NCI-H226 (cell line): Measurements from ENCODE around the gene SLFNL1.

Source experiments
- DNase-seq: peaks from one replicate; pipeline ENCODE4 v3.0.0-alpha.2; 2015

The SLFNL1 gene

GRCh38 chr1:41019353-41019745, 2.2 kb downstream of the SLFNL1 start:
- no peak for DNase-seq

GRCh38 chr1:41018018-41018410, 3.5 kb downstream of the SLFNL1 start:
- no peak for DNase-seq

DNA sequence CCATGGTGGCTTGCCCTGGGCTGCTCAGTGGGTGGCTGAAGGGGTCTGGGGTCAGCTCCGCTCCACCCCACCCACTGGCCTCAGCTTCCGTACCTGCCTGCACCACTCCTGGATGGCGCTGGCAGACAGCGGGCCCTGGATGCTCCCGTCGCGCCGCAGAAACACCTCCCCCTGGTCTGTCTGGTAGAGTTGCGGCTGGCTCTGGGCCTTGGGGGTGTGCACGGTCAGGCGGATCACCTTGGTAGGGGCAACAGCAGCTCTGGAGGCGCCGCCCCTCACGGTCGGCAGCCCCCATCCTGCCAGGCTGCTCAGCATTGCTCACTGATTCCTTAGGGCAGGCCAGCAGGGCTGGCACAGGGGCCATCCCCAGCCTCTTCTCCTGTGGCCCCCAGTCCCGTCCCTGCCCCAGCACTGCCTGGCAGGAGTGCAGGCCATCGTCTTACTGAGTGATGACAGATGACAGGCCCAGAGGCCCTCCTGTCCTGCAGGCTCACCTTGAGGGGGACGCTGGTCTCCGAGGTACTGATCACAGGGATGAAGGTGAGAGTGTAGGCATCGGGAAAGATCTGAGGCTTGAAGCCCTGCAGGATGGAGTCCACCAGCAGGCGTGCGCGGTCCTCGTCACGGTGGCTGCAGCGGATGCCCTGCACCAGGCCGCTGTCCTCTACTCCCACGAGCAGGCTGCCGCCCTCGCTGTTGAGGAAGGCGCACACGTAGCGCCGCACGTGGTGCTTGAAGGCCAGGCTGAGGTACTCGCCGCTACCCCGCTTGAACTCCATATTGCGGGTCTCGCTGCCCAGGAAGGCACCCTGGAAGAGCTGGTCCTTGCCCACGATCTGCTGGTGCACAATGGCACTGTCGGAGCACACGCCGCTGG, 4.1 kb downstream of the SLFNL1 start:
- no peak for DNase-seq

GRCh38 chr1:41015897-41016470, 5.5 kb downstream of the SLFNL1 start:
- DNase-seq: no peak

- no peak for DNase-seq
These were observed 6.1 kb downstream of the SLFNL1 start for GRCh38 chr1:41015281-41015896.

DNA sequence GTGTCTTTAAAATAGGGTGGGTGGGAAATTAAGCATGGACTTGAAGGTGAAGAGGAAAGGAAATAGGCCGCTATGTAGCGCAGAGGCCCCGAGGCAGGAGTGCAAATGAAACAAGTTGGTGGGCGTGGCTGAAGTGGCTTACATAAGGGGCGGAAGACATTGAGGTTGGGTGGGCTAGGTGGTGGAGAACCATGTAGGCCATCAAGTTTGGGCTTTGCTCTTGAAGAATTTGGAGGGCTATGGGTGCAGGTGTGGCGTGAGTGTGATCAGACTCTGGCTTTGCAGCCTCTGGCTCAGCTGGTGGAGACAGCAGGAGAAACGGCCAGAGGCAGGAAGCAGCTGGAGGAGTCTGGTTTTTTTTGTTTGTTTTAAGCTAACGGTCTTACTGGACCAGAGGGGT, 6.7 kb downstream of the SLFNL1 start:
- no peak for DNase-seq

- DNase-seq: no peak
These were observed 7.7 kb downstream of the SLFNL1 start for GRCh38 chr1:41013796-41014195.

- no peak for DNase-seq
These were observed 8.5 kb downstream of the SLFNL1 start for GRCh38 chr1:41013024-41013423.

GRCh38 chr1:41010345-41010744, 11.2 kb downstream of the SLFNL1 start:
- DNase-seq: no peak

- no peak for DNase-seq
These were observed 12.1 kb downstream of the SLFNL1 start for GRCh38 chr1:41009466-41009865.

GRCh38 chr1:41006942-41007865, 14.3 kb downstream of the SLFNL1 start:
- no peak for DNase-seq

DNA sequence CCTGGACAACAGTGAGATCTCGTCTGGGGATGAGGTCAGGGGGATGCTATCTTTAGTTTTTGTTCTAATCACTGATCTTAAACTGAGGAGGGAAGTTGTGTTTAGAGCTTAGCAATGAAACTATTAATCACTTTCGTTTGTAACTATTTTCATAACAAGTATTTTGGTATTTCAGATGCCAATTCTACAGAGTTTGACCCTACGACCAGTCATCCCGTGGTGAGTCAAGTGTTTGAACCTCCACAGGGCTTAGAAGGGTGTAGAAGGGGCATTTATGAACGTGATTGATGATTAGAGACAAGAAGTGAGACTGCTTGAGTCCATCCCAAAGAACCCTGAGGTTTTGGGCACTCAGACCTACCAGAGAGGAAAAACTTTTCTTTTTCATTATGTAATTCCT, 15.6 kb downstream of the SLFNL1 start:
- no peak for DNase-seq

- DNase-seq: peak; percentile 96
These were observed 17.8 kb downstream of the SLFNL1 start for GRCh38 chr1:41003640-41004220.

DNA sequence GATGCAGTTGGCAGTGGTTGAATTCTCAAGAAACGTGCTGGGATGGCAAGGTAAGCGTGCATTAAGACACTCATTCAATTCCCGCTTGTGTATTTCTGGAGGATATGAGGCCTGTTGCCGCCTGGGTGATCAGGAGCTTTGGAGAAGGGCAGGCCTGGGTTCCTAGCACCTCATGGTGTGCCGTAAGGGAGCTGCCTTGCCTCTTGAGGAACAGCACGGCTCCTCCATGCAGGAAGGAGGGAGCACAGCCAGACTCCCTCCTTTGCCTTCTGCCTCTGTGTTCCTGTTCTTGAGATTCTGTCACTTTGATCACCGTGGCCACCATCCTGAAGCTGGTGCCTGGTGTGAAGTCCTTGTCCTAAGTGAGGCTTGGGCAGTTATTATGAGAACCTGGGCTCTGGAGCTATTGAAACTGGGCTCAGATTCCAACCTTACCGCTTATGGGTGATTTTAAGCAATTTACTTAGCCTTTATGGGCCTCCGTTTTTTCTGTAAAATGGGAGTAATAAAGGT, 18.3 kb downstream of the SLFNL1 start:
- no peak for DNase-seq

DNA sequence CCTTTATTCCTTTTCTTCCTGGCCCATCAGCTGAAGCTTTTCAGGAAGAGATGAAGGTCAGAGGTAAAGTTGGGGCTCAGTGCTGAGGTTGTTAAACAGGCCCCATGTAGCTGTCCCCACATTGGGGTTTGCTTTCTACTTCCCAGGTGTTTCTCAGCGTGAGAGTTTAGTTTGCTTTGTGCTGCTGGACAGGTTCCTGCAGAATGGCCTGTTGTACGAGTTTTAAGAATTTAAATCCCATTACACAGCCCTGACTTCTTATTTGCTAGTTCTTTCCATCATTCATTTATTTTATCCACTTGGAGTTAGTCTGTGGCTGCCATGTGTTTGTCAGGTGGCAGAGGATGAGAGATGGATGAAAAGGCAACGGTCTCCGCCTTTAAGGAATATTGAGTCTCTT, 22.9 kb downstream of the SLFNL1 start:
- no peak for DNase-seq

DNA sequence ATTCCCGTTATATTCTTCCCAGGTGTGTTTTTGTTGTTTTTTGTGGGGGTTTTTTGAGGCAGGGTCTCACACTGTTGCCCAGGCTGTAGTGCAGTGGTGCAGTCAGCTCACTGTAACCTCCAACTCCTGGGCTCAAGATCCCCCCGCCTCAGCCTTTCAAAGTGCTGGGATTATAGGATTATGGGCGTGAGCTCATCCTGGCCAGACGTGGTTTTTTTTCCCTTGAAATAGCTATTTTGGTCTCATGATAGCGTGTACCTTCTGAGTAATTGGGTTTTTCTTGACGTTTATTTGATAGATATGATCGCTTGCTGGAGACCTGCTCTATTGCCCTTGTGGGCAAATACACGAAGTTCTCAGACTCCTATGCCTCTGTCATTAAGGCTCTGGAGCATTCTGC, 24.4 kb downstream of the SLFNL1 start:
- DNase-seq: no peak

GRCh38 chr1:40989066-40989465, 32.5 kb downstream of the SLFNL1 start:
- no peak for DNase-seq

DNA sequence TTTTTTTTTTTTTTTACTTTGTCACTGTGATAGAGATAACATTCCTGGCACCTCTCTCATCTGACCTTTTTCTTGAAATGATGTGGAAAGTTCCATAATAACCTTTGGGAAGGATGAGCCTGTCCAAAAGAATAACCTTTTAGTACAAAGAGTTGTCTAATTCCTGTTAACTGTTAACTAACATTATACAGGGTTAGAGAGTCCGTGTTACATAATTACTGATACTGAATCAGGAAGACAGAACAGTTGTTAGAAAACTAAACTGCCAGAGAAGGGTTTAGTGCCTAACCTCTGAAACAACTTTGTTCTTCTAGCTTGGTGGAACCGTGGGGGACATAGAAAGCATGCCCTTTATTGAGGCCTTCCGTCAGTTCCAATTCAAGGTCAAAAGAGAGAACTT, 33.2 kb downstream of the SLFNL1 start:
- no peak for DNase-seq

- no peak for DNase-seq
These were observed 33.9 kb downstream of the SLFNL1 start for GRCh38 chr1:40987439-40988276.

DNA sequence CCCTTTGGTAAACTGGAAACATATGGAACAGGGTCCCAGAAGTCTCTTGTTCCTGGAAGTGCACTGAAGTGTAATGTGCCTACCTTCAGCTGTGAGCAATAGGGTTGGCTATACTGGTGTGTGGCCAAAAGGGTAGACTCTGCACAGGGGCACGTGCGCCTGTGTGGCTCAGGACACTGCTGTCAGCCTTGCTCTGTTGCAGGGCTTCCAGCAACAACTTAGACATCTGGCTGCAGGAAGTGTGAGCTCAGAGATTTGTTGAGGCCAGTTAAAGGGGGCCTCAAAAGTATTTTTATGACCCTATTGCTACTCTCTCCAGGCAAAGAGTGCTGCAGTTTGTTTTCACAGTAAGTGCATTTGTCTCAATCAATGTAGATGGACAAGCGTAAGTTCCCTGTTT, 34.6 kb downstream of the SLFNL1 start:
- DNase-seq: no peak

DNA sequence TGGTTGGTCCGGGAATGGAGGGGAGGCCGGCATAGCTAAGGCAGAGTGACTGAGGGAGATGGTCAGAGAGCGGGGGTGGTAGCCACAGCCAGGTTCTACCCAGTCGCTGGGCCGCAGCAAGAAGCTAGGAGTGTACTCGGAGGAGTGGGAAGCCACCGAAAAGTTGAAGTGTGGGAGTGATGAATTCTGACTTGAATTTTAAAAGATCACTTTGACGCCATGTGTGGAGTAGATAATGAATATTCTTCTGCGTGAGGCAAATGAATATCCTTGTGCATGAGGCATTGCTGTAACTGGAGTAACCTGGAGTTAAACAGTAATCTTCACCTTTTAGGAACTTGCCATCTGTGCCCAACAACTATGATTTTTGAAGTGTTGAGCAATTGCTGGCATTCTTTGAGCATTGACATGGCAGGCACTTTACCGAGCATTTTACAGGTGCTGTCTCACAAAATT, 35.2 kb downstream of the SLFNL1 start:
- DNase-seq: no peak
